ENCODE data around the gene FABP3. TPM values are rescaled to one million over a fixed set of nuclear protein-coding genes. Genes with fewer than 3 reads are reported as not detected.

FABP3 gene
- total and polyA plus RNA-seq, 2 experiments from 2014 or later, result 2.1 to 4.0 TPM

DNA sequence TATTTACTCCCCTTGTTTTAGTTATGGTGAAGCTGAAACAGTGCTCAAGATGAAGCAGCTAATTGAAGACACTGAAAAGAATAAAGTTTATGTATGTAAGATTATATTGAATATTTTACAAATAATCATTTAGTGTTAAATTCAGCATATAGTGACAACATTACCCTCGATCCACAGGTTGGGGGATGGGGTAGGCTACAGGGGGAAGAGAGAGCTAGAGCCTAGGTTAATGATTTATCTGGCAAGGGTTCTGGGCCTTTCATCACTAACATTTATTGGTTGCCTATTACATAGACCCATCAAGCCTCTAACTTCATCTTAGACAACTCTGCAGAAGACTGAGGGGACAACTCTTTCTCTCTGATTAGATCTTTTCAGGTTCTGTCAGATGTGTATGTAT lies 54.7 kb downstream of the FABP3 start:
- H3K9me3 ChIP-seq (ENCODE audit: low read depth), result no peaks in the 10 kb centered on the region
- H3K9ac ChIP-seq, result no peak overlapping the region
- 0 out of 2 replicates have a peak, but pooled peaks cover 3% of the 10 kb centered on the region for H3K79me2 ChIP-seq (ENCODE audit: insufficient read depth)
- in situ Hi-C loops (cut with MboI), result no loop called here
- TF ChIP-seq EZH2phosphoT487 (IDR thresholded peaks at IDR 0.05; ENCODE audit: insufficient read depth, low read depth) (no peak), EZH2 (IDR thresholded peaks at IDR 0.05; ENCODE audit: insufficient read depth, poor library complexity, severe bottlenecking) (no peak)
- H3K4me3 ChIP-seq, result no peak overlapping the region
- H3K4me1 ChIP-seq (ENCODE audit: insufficient read depth), result no peaks in the 10 kb centered on the region
- WGBS, 2 experiments (ENCODE audit: low coverage in 1 of 2, low lambda C conversion rate in 2 of 2, missing lambda C conversion rate in 2 of 2), result 100% methylated on average over 1 of the region's 1 CpG
- no peak overlapping the region for H3K27ac ChIP-seq
- no peaks in the 10 kb centered on the region for H3F3A ChIP-seq (ENCODE audit: insufficient read depth)
- DNase-seq, result no peak
- no peaks in the 10 kb centered on the region for H4K20me1 ChIP-seq (ENCODE audit: insufficient read depth)
- no peaks in the 10 kb centered on the region for H3K9me2 ChIP-seq (ENCODE audit: insufficient read depth)
- no peak overlapping the region for H3K4me2 ChIP-seq (ENCODE audit: unreplicated experiment)
- H3K27me3 ChIP-seq (replicated peaks; ENCODE audit: insufficient read depth), result no peaks in the 10 kb centered on the region
- peaks cover 37% of the 10 kb centered on the region for H3K36me3 ChIP-seq (ENCODE audit: low read depth)
- no peak overlapping the region for H2AFZ ChIP-seq

DNA sequence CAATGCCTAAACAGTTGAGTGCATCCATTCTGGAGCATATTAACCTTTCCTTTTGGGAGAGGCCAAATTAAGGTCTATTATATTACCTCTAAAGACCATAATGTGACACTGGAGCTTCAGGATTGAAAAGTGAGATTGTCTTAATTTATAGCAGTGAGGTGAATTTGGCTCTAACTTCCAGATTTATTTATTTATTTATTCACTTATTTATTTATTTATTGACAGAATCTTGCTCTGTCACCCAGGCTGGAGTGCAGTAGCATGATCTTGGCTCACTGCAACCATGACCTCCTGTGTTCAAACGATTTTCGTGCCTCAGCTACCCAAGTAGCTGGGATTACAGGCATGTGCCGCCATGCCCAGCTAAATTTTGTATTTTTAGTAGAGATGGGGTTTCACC lies 57.0 kb downstream of the FABP3 start:
- peaks cover 48% of the 10 kb centered on the region for H3K36me3 ChIP-seq (ENCODE audit: low read depth)
- in situ Hi-C loops (cut with MboI), result no loop called here

More for the DNA sequence above, 57.0 kb downstream of the FABP3 start:
- Histone ChIP-seq H3K9ac (no peak overlapping the region), H2AFZ (no peak overlapping the region), H3K9me3 (ENCODE audit: low read depth) (no peaks in the 10 kb centered on the region), H4K20me1 (ENCODE audit: insufficient read depth) (no peaks in the 10 kb centered on the region), H3K27me3 (replicated peaks; ENCODE audit: insufficient read depth) (no peaks in the 10 kb centered on the region), H3K9me2 (ENCODE audit: insufficient read depth) (no peaks in the 10 kb centered on the region), H3K4me3 (no peak overlapping the region), H3K27ac (no peak overlapping the region), H3F3A (ENCODE audit: insufficient read depth) (no peaks in the 10 kb centered on the region), H3K79me2 (ENCODE audit: insufficient read depth) (peaks cover 11% of the 10 kb centered on the region; the same call in 1 of the 2 replicates), H3K4me2 (ENCODE audit: unreplicated experiment) (no peak overlapping the region), H3K4me1 (ENCODE audit: insufficient read depth) (no peaks in the 10 kb centered on the region)
- TF ChIP-seq EZH2phosphoT487 (IDR thresholded peaks at IDR 0.05; ENCODE audit: insufficient read depth, low read depth), result no peak
- TF ChIP-seq EZH2 (IDR thresholded peaks at IDR 0.05; ENCODE audit: insufficient read depth, poor library complexity, severe bottlenecking), result no peak
- 97 to 98% methylated on average over 3 of the region's 3 CpGs for WGBS, 2 experiments (ENCODE audit: low coverage in 1 of 2, low lambda C conversion rate in 2 of 2, missing lambda C conversion rate in 2 of 2)
- no peak for DNase-seq

Other genes with a start within 250 kb of the FABP3 start
- gene NKAIN1, start 133.2 kb downstream of the FABP3 start, total RNA-seq (2014; rRNA removed; shearing (Covaris generic)), result 0.11 TPM in 1 of 2 replicates, not detected in the other
- gene NKAIN1, start 133.2 kb downstream of the FABP3 start, polyA plus RNA-seq (2016; fragmentation: Nextera tagmentation; extraction: Ambion mirVana), result not detected in 2 replicates
- gene SNRNP40, start 76.3 kb downstream of the FABP3 start, total RNA-seq (2014; rRNA removed; shearing (Covaris generic)), result 38.7 and 57.6 TPM in 2 replicates
- gene SNRNP40, start 76.3 kb downstream of the FABP3 start, polyA plus RNA-seq (2016; fragmentation: Nextera tagmentation; extraction: Ambion mirVana), result 51.5 and 51.9 TPM in 2 replicates
- 32.2 and 34.8 TPM in 2 replicates for gene ZCCHC17, start 76.0 kb downstream of the FABP3 start, total RNA-seq (2014; rRNA removed; shearing (Covaris generic))
- 65.6 and 66.8 TPM in 2 replicates for gene ZCCHC17, start 76.0 kb downstream of the FABP3 start, polyA plus RNA-seq (2016; fragmentation: Nextera tagmentation; extraction: Ambion mirVana)
- 34.4 and 50.9 TPM in 2 replicates for gene SERINC2, start 40.1 kb upstream of the FABP3 start, total RNA-seq (2014; rRNA removed; shearing (Covaris generic))
- 96.0 and 99.6 TPM in 2 replicates for gene SERINC2, start 40.1 kb upstream of the FABP3 start, polyA plus RNA-seq (2016; fragmentation: Nextera tagmentation; extraction: Ambion mirVana)
- gene TINAGL1, start 203.4 kb upstream of the FABP3 start, total RNA-seq (2014; rRNA removed; shearing (Covaris generic)), result 3.5 and 4.7 TPM in 2 replicates
- gene TINAGL1, start 203.4 kb upstream of the FABP3 start, polyA plus RNA-seq (2016; fragmentation: Nextera tagmentation; extraction: Ambion mirVana), result 1.1 and 1.4 TPM in 2 replicates
- not detected in 2 replicates for gene HCRTR1, start 244.6 kb upstream of the FABP3 start, total RNA-seq (2014; rRNA removed; shearing (Covaris generic))
- not detected in 2 replicates for gene HCRTR1, start 244.6 kb upstream of the FABP3 start, polyA plus RNA-seq (2016; fragmentation: Nextera tagmentation; extraction: Ambion mirVana)

Measured in GM23248 (cell line).